Peyer's patch (tissue), 4 donors: ENCODE data around the gene LRG1.

Experiments
- POLR2A ChIP-seq, 2 donors: fragments of 450-650 bp; IDR thresholded peaks; one replicate each; pipeline ENCODE4 v1.5.1; 2017; ENCODE audit warnings: antibody characterized with exemption in 2 of 2, mild to moderate bottlenecking in 2 of 2, moderate library complexity in 2 of 2
- TF ChIP-seq, protein P1 (sequence below), 6 experiments: fragments of 450-650 bp in 4 of 6; fragments of 200-600 bp in 2 of 6; sonication (generic) in 1 of 6; IDR thresholded peaks; one replicate each; pipeline ENCODE4 v1.5.1; 2017 to 2019; ENCODE audit warnings: antibody characterized with exemption in 6 of 6, mild to moderate bottlenecking in 3 of 6, moderate library complexity in 1 of 6

DNA sequence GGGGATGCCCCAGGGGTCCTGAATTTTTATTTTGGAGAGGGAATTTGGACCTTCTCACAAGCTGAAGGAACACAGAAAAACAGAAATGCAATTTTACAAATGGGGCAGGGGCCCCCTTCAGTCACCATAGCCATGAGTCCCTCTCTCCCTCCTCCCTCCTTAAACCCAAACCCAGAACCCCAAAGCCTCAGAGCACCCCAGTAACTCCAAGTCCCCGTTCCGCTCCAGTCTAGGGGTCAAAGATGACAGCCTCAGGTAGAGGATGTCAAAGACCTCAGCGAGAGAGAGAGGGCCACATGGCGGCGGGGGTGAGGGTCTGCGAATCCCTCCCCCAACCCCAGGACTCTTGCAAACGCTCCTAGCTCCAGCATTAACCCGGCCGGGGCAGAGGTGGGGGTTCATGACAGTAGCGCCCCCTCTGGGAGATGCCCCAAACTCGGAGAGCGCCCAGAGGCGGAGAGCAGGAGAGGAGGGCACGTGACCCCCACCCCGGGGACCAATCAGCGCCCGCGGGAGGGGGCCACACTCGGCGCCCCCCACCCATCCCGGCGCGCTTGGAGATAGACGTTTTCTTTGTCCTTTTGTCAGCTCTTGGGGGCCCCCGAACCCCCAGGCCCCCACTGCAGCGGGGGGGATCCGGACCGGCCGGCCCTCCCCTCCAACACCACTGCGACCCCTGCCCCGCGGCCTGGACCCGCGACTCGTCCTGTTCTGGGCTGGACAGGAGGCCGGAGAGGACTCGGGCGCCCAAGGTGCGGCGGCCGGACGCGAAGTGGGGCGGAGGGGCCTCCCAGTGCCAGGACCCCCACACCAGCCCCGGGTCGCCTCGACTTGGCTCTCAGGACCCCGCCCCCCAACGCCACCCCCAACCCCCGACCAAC lies 40.4 kb upstream of the LRG1 start:
- TF ChIP-seq, protein P1, sequence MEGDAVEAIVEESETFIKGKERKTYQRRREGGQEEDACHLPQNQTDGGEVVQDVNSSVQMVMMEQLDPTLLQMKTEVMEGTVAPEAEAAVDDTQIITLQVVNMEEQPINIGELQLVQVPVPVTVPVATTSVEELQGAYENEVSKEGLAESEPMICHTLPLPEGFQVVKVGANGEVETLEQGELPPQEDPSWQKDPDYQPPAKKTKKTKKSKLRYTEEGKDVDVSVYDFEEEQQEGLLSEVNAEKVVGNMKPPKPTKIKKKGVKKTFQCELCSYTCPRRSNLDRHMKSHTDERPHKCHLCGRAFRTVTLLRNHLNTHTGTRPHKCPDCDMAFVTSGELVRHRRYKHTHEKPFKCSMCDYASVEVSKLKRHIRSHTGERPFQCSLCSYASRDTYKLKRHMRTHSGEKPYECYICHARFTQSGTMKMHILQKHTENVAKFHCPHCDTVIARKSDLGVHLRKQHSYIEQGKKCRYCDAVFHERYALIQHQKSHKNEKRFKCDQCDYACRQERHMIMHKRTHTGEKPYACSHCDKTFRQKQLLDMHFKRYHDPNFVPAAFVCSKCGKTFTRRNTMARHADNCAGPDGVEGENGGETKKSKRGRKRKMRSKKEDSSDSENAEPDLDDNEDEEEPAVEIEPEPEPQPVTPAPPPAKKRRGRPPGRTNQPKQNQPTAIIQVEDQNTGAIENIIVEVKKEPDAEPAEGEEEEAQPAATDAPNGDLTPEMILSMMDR (IDR thresholded peaks at IDR 0.05): no peak
- TF ChIP-seq POLR2A (IDR thresholded peaks at IDR 0.05): no peak
